Tibial nerve (tissue), 4 donors: ENCODE data around the gene PER1. TPM values are rescaled to one million over a fixed set of nuclear protein-coding genes. Genes with fewer than 3 reads are reported as not detected.
A peak's percentile ranks its signal among the peaks of the same experiment; 100 is the strongest.

Experiments
- DNase-seq, 2 donors: peaks; one replicate each; pipeline ENCODE4 v3.0.0-alpha.2; 2019; ENCODE audit warnings: low spot score in 2 of 2
- H3K27ac ChIP-seq, 4 donors: fragments of 200-600 bp; sonication (generic) in 3 of 4; one replicate each; pipeline ENCODE4 v1.5.1; 2017 to 2019; ENCODE audit warnings: mild to moderate bottlenecking in 1 of 4
- H3K27me3 ChIP-seq, 2 donors: fragments of 200-600 bp; sonication (generic) in 1 of 2; one replicate each; pipeline versions ENCODE4 v1.5.1 to v1.6.0; 2017 to 2019
- H3K36me3 ChIP-seq, 3 donors: fragments of 200-600 bp; sonication (generic); one replicate each; pipeline ENCODE4 v1.5.1; 2018 to 2019
- H3K4me1 ChIP-seq, 4 donors: fragments of 200-600 bp; sonication (generic) in 3 of 4; one replicate each; pipeline ENCODE4 v1.5.1; 2017 to 2019
- H3K4me3 ChIP-seq, 4 donors: fragments of 200-600 bp; sonication (generic) in 3 of 4; one replicate each; pipeline ENCODE4 v1.5.1; 2017 to 2019; ENCODE audit warnings: mild to moderate bottlenecking in 1 of 4, moderate library complexity in 1 of 4
- H3K9me3 ChIP-seq, 4 donors: fragments of 200-600 bp; sonication (generic) in 3 of 4; one replicate each; pipeline ENCODE4 v1.5.1; 2017 to 2019
- CTCF ChIP-seq, 5 experiments: fragments of 200-600 bp in 3 of 5; fragments of 450-650 bp in 2 of 5; sonication (generic) in 3 of 5; IDR thresholded peaks; one replicate each; pipeline ENCODE4 v1.5.1; 2016 to 2019; ENCODE audit warnings: antibody characterized with exemption in 5 of 5, mild to moderate bottlenecking in 3 of 5, moderate library complexity in 2 of 5
- EP300 ChIP-seq, 2 donors: sonication (generic); formaldehyde crosslinking; IDR thresholded peaks; one replicate each; pipeline ENCODE4 v1.6.1; 2017; ENCODE audit warnings: antibody characterized with exemption in 2 of 2, mild to moderate bottlenecking in 1 of 2
- POLR2A ChIP-seq, 2 donors: fragments of 450-650 bp; IDR thresholded peaks; one replicate each; pipeline ENCODE4 v1.6.1; 2017; ENCODE audit warnings: antibody characterized with exemption in 2 of 2, mild to moderate bottlenecking in 2 of 2, moderate library complexity in 2 of 2
- WGBS, 2 donors: methylation state at CpG; one replicate each; pipeline ENCODE4 v1.1.5; 2018; 5-methylcytosine and 5-hydroxymethylcytosine counted together
- total RNA-seq, 4 donors: library from RNA; depleted of rRNA; stranded (reverse); fragments of >200 nt; gene quantifications; one replicate each; pipeline ENCODE4 v1.1.0, GENCODE V29; 2016

The PER1 gene
- total RNA-seq, 4 donors from 2014 or later = 157 to 328 (median 204) TPM

- TF ChIP-seq CTCF (IDR thresholded peaks at IDR 0.05) = no peak
- no peak for TF ChIP-seq POLR2A (IDR thresholded peaks at IDR 0.05)
- TF ChIP-seq EP300 (IDR thresholded peaks at IDR 0.05) = no peak
- H3K36me3 ChIP-seq = peaks cover 43 to 100% (median 87%) of the 10 kb centered on the region in 3 donors
These were observed 7.6 kb downstream of the PER1 start for GRCh38 chr17:8144401-8145231.

GRCh38 chr17:8143581-8144400, 8.4 kb downstream of the PER1 start:
- H3K27ac ChIP-seq = peak overlapping the region; percentile 17 to 100 (median 68)

More at GRCh38 chr17:8144401-8145231, 7.6 kb downstream of the PER1 start:
- Histone ChIP-seq H3K27ac (peak overlapping the region in 2 of 4 donors; percentile 100), H3K27me3 (no peaks in the 10 kb centered on the region), H3K9me3 (no peaks in the 10 kb centered on the region), H3K4me1 (peaks cover 0 to 86% (median 7%) of the 10 kb centered on the region in 4 donors), H3K4me3 (no peak overlapping the region)
- 85 to 96% methylated on average over 7 to 15 of the region's 15 CpGs for WGBS, 2 donors
- no peak for DNase-seq

GRCh38 chr17:8142887-8143580, 9.2 kb downstream of the PER1 start:
- Histone ChIP-seq H3K27ac (peak overlapping the region in 3 of 4 donors; percentile 45 to 100 (median 91)), H3K36me3 (peaks cover 33 to 87% (median 73%) of the 10 kb centered on the region in 3 donors), H3K9me3 (no peaks in the 10 kb centered on the region), H3K4me1 (peaks cover 0 to 84% (median 10%) of the 10 kb centered on the region in 4 donors), H3K27me3 (no peaks in the 10 kb centered on the region), H3K4me3 (no peak overlapping the region)
- 86 to 89% methylated on average over 13 to 14 of the region's 15 CpGs for WGBS, 2 donors
- TF ChIP-seq POLR2A (IDR thresholded peaks at IDR 0.05) (peak in 1 of 2 donors; percentile 22), CTCF (IDR thresholded peaks at IDR 0.05) (no peak), EP300 (IDR thresholded peaks at IDR 0.05) (peak in 1 of 2 donors; percentile 45)
- no peak for DNase-seq

More at GRCh38 chr17:8143581-8144400, 8.4 kb downstream of the PER1 start:
- WGBS, 2 donors = 86 to 88% methylated on average over 22 of the region's 22 CpGs
- Histone ChIP-seq H3K4me3 (no peak overlapping the region), H3K27me3 (no peaks in the 10 kb centered on the region), H3K36me3 (peaks cover 36 to 94% (median 81%) of the 10 kb centered on the region in 3 donors), H3K4me1 (peaks cover 0 to 85% (median 7%) of the 10 kb centered on the region in 4 donors), H3K9me3 (no peaks in the 10 kb centered on the region)
- TF ChIP-seq EP300 (IDR thresholded peaks at IDR 0.05) (peak in 1 of 2 donors; percentile 83), CTCF (IDR thresholded peaks at IDR 0.05) (no peak)
- DNase-seq = peak in 1 of 2 donors; percentile 18

- no peaks in the 10 kb centered on the region for H3K9me3 ChIP-seq
- no peak overlapping the region for H3K4me3 ChIP-seq
- H3K36me3 ChIP-seq = peaks cover 28 to 79% (median 66%) of the 10 kb centered on the region in 3 donors
- peak overlapping the region in 3 of 4 donors; percentile 45 to 100 (median 91) for H3K27ac ChIP-seq
- H3K27me3 ChIP-seq = no peaks in the 10 kb centered on the region
- no peak for TF ChIP-seq POLR2A (IDR thresholded peaks at IDR 0.05)
- TF ChIP-seq CTCF (IDR thresholded peaks at IDR 0.05) = no peak
- TF ChIP-seq EP300 (IDR thresholded peaks at IDR 0.05) = peak in 1 of 2 donors; percentile 22
- DNase-seq = no peak
- 83 to 88% methylated on average over 22 to 23 of the region's 23 CpGs for WGBS, 2 donors
- H3K4me1 ChIP-seq = peaks cover 0 to 81% (median 11%) of the 10 kb centered on the region in 4 donors
These were observed 9.9 kb downstream of the PER1 start for GRCh38 chr17:8142158-8142886.
